ENCODE data around the gene GJC1.
"Not testable (repeated sequence)": the region's sequence is repeated elsewhere in the genome, so short reads cannot be mapped to it uniquely, and the experiment has no call there.

The GJC1 gene

GRCh38 chr17:44760474-44761308, 69.4 kb downstream of the GJC1 start:
- no peak for DNase-seq (ENCODE audit: low read depth, low spot score)

DNA sequence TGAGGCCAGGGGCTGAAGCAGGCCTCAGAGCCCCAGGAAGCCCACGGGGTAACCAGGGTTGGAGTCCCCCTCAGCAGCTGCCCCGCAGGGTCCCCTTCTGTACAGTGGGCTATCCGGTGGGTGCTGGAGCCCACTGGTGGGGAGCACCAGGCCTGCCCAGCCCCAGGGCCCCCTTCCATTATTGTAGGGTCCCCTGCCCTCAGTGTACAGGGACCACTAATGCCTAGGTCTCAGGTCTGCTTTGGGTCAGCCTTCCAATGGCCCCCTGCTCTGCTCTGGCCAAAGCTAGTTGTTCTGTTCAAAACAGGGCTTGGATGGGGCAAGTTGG, 70.2 kb downstream of the GJC1 start:
- DNase-seq (ENCODE audit: low read depth, low spot score), result no peak

DNA sequence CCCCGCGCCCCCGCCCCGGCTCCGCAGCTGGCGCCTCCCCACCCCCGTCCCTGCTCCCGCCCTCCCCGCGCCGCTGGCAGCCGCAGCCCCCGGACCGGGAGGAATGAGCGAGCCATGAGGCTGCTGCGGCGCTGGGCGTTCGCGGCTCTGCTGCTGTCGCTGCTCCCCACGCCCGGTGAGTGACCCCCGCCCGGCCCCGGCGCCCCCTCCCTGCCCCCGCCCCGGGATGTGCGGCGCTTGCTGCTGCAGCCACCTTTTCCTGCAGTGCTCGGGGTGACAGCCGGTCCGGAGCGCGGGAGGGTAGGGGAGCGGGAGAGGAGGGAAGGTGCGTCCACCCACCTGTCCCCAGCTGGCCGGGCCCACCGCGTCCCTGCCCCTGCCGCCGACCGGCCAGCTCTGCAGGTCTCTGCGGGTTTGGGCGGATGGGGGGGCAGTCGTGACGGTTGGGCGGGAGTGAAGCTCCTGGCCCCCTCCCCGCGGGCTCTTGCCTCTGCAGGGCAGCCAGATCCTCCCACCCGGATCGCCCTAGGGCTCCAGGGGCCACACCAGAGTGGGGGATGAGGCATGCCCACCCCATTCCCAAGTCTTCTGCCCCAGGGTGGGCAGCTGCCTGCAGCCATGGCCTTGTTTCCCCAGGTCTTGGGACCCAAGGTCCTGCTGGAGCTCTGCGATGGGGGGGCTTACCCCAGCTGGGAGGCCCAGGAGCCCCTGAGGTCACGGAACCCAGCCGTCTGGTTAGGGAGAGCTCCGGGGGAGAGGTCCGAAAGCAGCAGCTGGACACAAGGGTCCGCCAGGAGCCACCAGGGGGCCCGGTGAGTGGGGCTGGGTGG, 70.8 kb downstream of the GJC1 start:
- DNase-seq (ENCODE audit: low read depth, low spot score), result no peak

DNA sequence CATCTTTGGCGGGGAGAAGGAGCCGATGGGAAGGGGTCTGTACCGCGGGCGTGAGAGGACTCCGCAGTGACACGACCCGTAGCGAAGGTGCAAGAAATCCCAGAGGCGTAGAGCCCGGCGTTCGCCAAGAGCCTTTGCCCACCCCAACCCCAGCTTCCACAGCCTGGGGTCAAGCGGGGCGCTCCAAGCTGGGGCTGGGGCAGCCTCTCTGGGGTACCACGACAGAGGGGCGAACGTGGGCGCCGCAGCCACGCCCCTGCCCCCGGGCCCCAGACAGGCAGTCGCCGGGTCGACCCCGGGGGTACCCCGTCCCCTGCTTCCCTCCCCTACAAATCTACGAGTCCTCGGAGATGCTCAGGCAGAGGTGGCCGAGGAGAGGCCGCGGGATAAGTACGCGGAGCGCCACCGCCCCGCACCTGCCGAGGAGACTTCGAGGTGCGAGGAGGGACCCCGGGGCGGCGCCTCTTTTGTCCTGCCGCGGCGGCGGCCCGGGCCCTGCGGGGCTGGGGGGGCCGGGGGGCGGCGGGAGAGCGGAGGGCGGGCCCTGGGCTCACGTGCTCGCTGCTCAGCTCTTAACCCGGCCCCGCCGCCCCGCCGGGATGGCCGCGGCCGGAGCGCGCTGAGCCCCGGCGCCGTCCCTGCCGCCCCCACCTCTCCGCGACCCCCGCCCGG, 71.5 kb downstream of the GJC1 start, which contains the start of gene ADAM11:
Gene ADAM11, plus strand, starts transcription at position 575 of the 672 bp plus-strand sequence. CDS start 212 bp downstream, outside the sequence.
- no peak for DNase-seq (ENCODE audit: low read depth, low spot score)

- no peak for DNase-seq (ENCODE audit: low read depth, low spot score)
These were observed 72.1 kb downstream of the GJC1 start for GRCh38 chr17:44757918-44758413.

DNA sequence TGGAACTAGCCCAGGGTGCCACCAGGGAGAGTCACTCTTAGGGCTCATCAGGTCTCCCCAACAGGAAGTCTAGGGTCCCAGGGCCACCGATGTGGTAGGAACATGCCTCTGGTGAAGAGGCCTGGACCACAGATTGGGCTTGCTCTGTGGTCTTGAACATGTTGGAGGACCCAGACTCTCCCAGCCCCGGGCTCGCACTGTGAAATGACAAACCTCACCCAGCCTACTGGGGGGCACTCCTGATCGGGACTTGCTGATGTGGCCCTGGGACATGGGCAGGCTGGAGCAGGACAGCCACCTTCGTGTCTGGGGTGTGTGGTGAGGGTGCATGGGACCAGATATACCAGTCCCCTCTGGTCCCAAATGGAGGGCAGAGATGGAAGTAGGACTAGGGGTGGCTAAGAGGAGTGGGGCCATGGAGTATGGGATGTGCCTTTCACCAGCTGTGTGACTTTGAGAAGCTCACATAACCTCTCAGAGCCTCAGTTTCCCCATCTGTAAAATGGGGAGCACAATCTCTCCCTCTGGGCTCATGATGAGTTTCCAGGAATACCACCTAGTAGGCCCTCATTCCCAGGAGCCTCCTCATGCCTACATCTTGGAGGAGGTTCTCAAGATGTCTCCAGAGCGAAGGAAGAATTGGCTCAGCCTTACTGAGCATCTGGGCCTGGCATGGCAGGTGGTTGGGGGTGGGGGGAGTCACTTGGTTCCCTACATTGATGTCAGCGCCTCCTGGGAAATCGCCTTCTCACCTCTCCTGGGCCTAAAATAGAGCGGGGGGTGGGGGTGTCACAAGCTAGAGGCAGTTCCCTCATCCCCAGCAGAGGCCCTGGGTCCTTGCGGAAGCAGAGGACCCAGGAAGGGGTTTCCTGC, 72.8 kb downstream of the GJC1 start:
- no peak for DNase-seq (ENCODE audit: low read depth, low spot score)

DNA sequence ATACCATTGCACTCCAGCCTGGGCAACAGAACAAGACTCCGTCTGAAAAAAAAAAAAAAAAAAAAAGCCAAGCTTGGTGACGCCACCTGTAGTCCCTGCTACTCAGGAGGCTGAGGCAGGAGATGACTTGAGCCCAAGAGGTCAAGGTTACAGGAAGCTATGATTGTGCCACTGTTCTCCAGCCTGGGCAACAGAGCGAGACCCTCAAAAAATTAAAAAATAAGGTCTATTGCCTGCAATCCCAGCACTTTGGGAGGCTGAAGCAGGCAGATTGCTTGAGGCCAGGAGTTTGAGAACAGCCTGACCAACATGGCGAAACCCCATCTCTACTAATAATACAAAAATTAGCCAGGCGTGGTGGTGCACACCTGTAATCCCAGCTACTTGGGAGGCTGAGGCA, 74.9 kb downstream of the GJC1 start:
- DNase-seq (ENCODE audit: low read depth, low spot score), result not testable (repeated sequence)

DNA sequence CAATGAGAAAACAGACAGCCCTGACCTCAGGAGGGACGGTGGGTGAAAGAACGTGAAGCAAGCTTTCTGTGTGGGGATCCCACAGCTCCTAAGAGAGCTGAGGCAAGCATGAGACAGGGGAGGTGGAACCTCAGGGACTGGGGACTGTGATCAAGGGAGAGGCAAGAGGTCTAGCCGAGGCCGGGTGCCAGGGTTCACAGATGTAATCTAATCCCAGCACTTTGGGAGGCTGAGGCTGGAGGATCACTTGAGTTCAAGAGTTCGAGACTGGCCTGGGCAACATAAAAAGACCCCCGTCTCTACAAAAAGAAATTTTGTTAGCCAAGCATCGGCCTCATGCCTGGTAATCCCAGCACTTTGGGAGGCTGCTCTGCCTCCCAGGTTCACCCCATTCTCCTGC, 75.8 kb downstream of the GJC1 start:
- no peak for DNase-seq (ENCODE audit: low read depth, low spot score)

GRCh38 chr17:44752953-44753861, 76.9 kb downstream of the GJC1 start:
- no peak for DNase-seq (ENCODE audit: low read depth, low spot score)

GRCh38 chr17:44751806-44752205, 78.3 kb downstream of the GJC1 start:
- no peak for DNase-seq (ENCODE audit: low read depth, low spot score)

GRCh38 chr17:44751331-44751730, 78.8 kb downstream of the GJC1 start:
- DNase-seq (ENCODE audit: low read depth, low spot score), result no peak

- no peak for DNase-seq (ENCODE audit: low read depth, low spot score)
These were observed 80.1 kb downstream of the GJC1 start for GRCh38 chr17:44749980-44750318.

GRCh38 chr17:44749076-44749979, 80.8 kb downstream of the GJC1 start:
- DNase-seq (ENCODE audit: low read depth, low spot score), result no peak
